DOHH2 (cell line): ENCODE data around the gene KRT15.

Experiments
- H3F3A ChIP-seq: fragments of 200-600 bp; sonication (generic), shearing (Covaris generic); 2 replicates; pipeline ENCODE4 v1.6.0; 2016; ENCODE audit warnings: antibody characterized with exemption, mild to moderate bottlenecking; ENCODE audit not compliant: control insufficient read depth, insufficient read depth
- H3K27ac ChIP-seq: fragments of 200-600 bp; sonication (generic); 2 replicates; pipeline ENCODE4 v1.5.1; 2014; ENCODE audit warnings: low read depth, mild to moderate bottlenecking, low read length, moderate library complexity
- H3K27me3 ChIP-seq: fragments of 200-600 bp; sonication (generic); 2 replicates; pipeline ENCODE4 v1.6.1; 2014; ENCODE audit warnings: mild to moderate bottlenecking, low read length, mixed read lengths; ENCODE audit not compliant: control insufficient read depth
- H3K36me3 ChIP-seq: fragments of 200-600 bp; sonication (generic); 2 replicates; pipeline ENCODE4 v1.6.1; 2014; ENCODE audit warnings: mild to moderate bottlenecking, low read length, moderate library complexity, mixed read lengths; ENCODE audit not compliant: control insufficient read depth
- H3K4me1 ChIP-seq: fragments of 200-600 bp; sonication (generic); 2 replicates; pipeline ENCODE4 v1.6.1; 2014; ENCODE audit warnings: mild to moderate bottlenecking, low read length, mixed read lengths; ENCODE audit not compliant: control insufficient read depth
- H3K4me2 ChIP-seq: fragments of 200-600 bp; sonication (generic); 2 replicates; pipeline ENCODE4 v1.6.0; 2014; ENCODE audit warnings: mild to moderate bottlenecking, low read length, moderate library complexity
- H3K4me3 ChIP-seq: fragments of 200-600 bp; sonication (generic); 2 replicates; pipeline ENCODE4 v1.5.1; 2014; ENCODE audit warnings: mild to moderate bottlenecking, low read length, mixed read lengths
- H3K79me2 ChIP-seq: fragments of 200-600 bp; sonication (generic); 2 replicates; pipeline ENCODE4 v1.6.1; 2014; ENCODE audit warnings: mild to moderate bottlenecking, low read length, mixed read lengths; ENCODE audit not compliant: control insufficient read depth
- H3K9me2 ChIP-seq: fragments of 200-600 bp; sonication (generic); replicated peaks from 2 replicates; pipeline ENCODE4 v1.6.1; 2014; ENCODE audit warnings: mild to moderate bottlenecking, low read length, mixed read lengths; ENCODE audit not compliant: control insufficient read depth
- H3K9me3 ChIP-seq: fragments of 200-600 bp; sonication (generic); 2 replicates; pipeline ENCODE4 v1.6.1; 2014; ENCODE audit warnings: antibody characterized with exemption, low read length, mixed read lengths; ENCODE audit not compliant: control insufficient read depth, insufficient read depth
- H4K20me1 ChIP-seq: fragments of 200-600 bp; sonication (generic); 2 replicates; pipeline ENCODE4 v1.6.0; 2014; ENCODE audit warnings: low read depth, mild to moderate bottlenecking, antibody characterized with exemption, low read length, moderate library complexity; ENCODE audit not compliant: control insufficient read depth, insufficient read depth
- EZH2phosphoT487 ChIP-seq: fragments of 200-600 bp; sonication (generic); IDR thresholded peaks from 2 replicates; pipeline ENCODE4 v1.6.1; 2017; ENCODE audit warnings: borderline replicate concordance, mild to moderate bottlenecking, antibody characterized with exemption, low read length, moderate library complexity, mixed read lengths
- TF ChIP-seq, protein P1 (sequence below): fragments of 200-600 bp; sonication (generic); IDR thresholded peaks from one replicate; pipeline ENCODE4 v1.5.1; 2014; ENCODE audit warnings: antibody characterized with exemption, mild to moderate bottlenecking, low read depth, low read length; ENCODE audit not compliant: poor library complexity, severe bottlenecking

KRT15 gene

DNA sequence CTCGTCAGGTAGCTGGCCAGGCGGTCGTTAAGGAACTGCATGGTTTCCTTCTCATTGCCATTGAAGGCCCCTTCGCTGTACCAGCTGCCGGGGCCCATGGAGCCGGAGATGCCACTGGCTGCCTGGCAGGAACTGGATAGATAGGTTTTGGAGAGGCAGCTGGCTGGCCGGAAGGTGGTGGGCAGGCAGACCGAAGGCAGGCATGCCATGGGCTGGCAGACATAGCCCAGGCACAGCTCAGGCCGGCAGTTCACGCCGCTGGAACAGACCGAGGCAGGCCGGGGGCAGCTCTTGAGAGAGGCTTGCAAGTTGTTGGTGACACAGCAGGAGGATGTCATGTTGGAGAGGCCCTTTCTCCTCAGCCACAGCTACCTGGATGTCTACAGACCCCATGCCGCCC lies 51.7 kb downstream of the KRT15 start, which contains the start of gene KRT32:
Gene KRT32, minus strand, starts transcription at position 399 of the 400 bp plus-strand sequence. Its CDS starts 61 bp downstream, at position 338.
- Histone ChIP-seq H3K79me2 (no peaks in the 10 kb centered on the region), H3K27me3 (no peaks in the 10 kb centered on the region), H3K4me3 (no peak within 1 kb of the TSS), H3K4me2 (no peak within 1 kb of the TSS), H4K20me1 (no peaks in the 10 kb centered on the region), H3F3A (no peaks in the 10 kb centered on the region), H3K9me2 (no peaks in the 10 kb centered on the region), H3K27ac (no peak within 1 kb of the TSS), H3K9me3 (no peaks in the 10 kb centered on the region), H3K4me1 (no peaks in the 10 kb centered on the region), H3K36me3 (no peaks in the 10 kb centered on the region)
- TF ChIP-seq, protein P1, sequence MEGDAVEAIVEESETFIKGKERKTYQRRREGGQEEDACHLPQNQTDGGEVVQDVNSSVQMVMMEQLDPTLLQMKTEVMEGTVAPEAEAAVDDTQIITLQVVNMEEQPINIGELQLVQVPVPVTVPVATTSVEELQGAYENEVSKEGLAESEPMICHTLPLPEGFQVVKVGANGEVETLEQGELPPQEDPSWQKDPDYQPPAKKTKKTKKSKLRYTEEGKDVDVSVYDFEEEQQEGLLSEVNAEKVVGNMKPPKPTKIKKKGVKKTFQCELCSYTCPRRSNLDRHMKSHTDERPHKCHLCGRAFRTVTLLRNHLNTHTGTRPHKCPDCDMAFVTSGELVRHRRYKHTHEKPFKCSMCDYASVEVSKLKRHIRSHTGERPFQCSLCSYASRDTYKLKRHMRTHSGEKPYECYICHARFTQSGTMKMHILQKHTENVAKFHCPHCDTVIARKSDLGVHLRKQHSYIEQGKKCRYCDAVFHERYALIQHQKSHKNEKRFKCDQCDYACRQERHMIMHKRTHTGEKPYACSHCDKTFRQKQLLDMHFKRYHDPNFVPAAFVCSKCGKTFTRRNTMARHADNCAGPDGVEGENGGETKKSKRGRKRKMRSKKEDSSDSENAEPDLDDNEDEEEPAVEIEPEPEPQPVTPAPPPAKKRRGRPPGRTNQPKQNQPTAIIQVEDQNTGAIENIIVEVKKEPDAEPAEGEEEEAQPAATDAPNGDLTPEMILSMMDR = no peak
- no peak for TF ChIP-seq EZH2phosphoT487

GRCh38 chr17:41464682-41465081 lies 54.0 kb downstream of the KRT15 start:
- no peaks in the 10 kb centered on the region for H3K9me2 ChIP-seq
- no peaks in the 10 kb centered on the region for H3K4me1 ChIP-seq
- no peaks in the 10 kb centered on the region for H3K79me2 ChIP-seq
- H3K9me3 ChIP-seq = no peaks in the 10 kb centered on the region
- TF ChIP-seq, protein P1 = no peak
- no peak for TF ChIP-seq EZH2phosphoT487
- no peaks in the 10 kb centered on the region for H3K27me3 ChIP-seq
- no peaks in the 10 kb centered on the region for H3K36me3 ChIP-seq
- no peak overlapping the region for H3K4me2 ChIP-seq
- H3K27ac ChIP-seq = no peak overlapping the region
- no peak overlapping the region for H3K4me3 ChIP-seq
- no peaks in the 10 kb centered on the region for H4K20me1 ChIP-seq
- H3F3A ChIP-seq = no peaks in the 10 kb centered on the region

- no peak for TF ChIP-seq EZH2phosphoT487
- TF ChIP-seq, protein P1 = no peak
- Histone ChIP-seq H3K9me2 (no peaks in the 10 kb centered on the region), H3K79me2 (no peaks in the 10 kb centered on the region), H3K27me3 (0 out of 2 replicates have a peak, but pooled peaks cover under 1% of the 10 kb centered on the region), H3K4me3 (no peak overlapping the region), H3K9me3 (no peaks in the 10 kb centered on the region), H3K36me3 (no peaks in the 10 kb centered on the region), H3K4me2 (no peak overlapping the region), H3F3A (no peaks in the 10 kb centered on the region), H3K4me1 (no peaks in the 10 kb centered on the region), H3K27ac (no peak overlapping the region), H4K20me1 (no peaks in the 10 kb centered on the region)
Observed at GRCh38 chr17:41464173-41464572, 54.5 kb downstream of the KRT15 start.

DNA sequence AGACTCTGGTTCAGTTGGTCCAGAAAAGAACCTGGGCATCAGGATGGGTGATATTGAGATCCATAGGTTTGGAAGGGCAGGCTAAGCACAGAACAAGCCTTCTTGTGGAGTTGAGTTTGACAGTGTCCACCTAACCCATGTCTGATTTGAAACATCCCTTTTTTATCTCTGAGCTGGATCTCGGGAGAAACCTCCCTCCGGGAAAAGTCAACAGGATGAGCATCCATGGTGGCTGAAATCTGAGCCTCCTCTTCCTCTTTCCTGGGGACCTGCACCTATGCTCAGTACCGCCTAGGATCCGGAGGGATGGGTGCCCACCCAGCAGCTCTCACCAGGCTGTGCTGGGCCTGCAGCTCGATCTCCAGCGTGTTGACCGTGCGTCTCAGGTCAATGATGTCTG lies 54.9 kb downstream of the KRT15 start:
- TF ChIP-seq, protein P1 = no peak
- no peak for TF ChIP-seq EZH2phosphoT487

More for the DNA sequence above, 54.9 kb downstream of the KRT15 start:
- Histone ChIP-seq H3K27me3 (0 out of 2 replicates have a peak, but pooled peaks cover 3% of the 10 kb centered on the region), H3K4me1 (no peaks in the 10 kb centered on the region), H3F3A (no peaks in the 10 kb centered on the region), H3K36me3 (no peaks in the 10 kb centered on the region), H4K20me1 (no peaks in the 10 kb centered on the region), H3K9me2 (no peaks in the 10 kb centered on the region), H3K4me2 (no peak overlapping the region), H3K4me3 (no peak overlapping the region), H3K9me3 (no peaks in the 10 kb centered on the region), H3K79me2 (no peaks in the 10 kb centered on the region), H3K27ac (no peak overlapping the region)
